ENCODE data around the gene LSM3. TPM values are rescaled to one million over a fixed set of nuclear protein-coding genes. Genes with fewer than 3 reads are reported as not detected.

The LSM3 gene
- total and polyA plus RNA-seq, 2 experiments from 2014 or later = 5.9 to 32.2 TPM

GRCh38 chr3:14238356-14238755 is 59.7 kb downstream of the LSM3 start:
- Histone ChIP-seq H3K36me3 (no peaks in the 10 kb centered on the region), H3K9me3 (ENCODE audit: low read depth) (no peaks in the 10 kb centered on the region), H3K4me1 (ENCODE audit: low read depth) (peaks cover 14% of the 10 kb centered on the region), H3K27me3 (peaks cover 26% of the 10 kb centered on the region), H3K27ac (no peak overlapping the region), H3K4me3 (no peak overlapping the region)
- no peak for DNase-seq (ENCODE audit: low read depth in 1 of 2, low spot score in 1 of 2)
- TF ChIP-seq, protein P1, sequence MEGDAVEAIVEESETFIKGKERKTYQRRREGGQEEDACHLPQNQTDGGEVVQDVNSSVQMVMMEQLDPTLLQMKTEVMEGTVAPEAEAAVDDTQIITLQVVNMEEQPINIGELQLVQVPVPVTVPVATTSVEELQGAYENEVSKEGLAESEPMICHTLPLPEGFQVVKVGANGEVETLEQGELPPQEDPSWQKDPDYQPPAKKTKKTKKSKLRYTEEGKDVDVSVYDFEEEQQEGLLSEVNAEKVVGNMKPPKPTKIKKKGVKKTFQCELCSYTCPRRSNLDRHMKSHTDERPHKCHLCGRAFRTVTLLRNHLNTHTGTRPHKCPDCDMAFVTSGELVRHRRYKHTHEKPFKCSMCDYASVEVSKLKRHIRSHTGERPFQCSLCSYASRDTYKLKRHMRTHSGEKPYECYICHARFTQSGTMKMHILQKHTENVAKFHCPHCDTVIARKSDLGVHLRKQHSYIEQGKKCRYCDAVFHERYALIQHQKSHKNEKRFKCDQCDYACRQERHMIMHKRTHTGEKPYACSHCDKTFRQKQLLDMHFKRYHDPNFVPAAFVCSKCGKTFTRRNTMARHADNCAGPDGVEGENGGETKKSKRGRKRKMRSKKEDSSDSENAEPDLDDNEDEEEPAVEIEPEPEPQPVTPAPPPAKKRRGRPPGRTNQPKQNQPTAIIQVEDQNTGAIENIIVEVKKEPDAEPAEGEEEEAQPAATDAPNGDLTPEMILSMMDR (IDR thresholded peaks at IDR 0.05; ENCODE audit: low read depth, low read length) = no peak

- Histone ChIP-seq H3K27ac (no peak overlapping the region), H3K9me3 (ENCODE audit: low read depth) (no peaks in the 10 kb centered on the region), H3K27me3 (peaks cover 29% of the 10 kb centered on the region), H3K36me3 (no peaks in the 10 kb centered on the region), H3K4me1 (ENCODE audit: low read depth) (peaks cover 14% of the 10 kb centered on the region), H3K4me3 (no peak overlapping the region)
- TF ChIP-seq, protein P1 (IDR thresholded peaks at IDR 0.05; ENCODE audit: low read depth, low read length) = no peak
- no peak for DNase-seq (ENCODE audit: low read depth in 1 of 2, low spot score in 1 of 2)
Observed at GRCh38 chr3:14238930-14239329, 60.3 kb downstream of the LSM3 start.

DNA sequence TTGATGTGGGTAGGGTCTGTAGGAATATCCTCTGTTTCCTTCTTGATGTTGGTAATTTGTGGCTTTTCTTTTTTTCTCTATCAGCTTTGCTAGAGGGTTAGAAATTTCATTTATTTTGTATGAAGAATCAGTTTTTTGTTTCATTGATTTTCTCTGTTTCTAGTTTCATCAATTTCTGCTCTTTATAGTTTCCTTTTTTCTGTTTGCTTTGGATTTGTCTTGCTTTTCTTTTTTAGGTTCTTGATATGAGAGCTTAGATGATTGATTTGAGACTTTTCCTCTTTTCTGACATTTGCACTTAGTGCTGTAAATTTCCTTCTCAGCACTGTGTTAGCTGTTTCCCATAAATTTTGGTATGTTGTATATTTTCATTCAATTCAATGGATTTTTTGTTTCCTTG is 61.3 kb downstream of the LSM3 start:
- TF ChIP-seq, protein P1 (IDR thresholded peaks at IDR 0.05; ENCODE audit: low read depth, low read length) = no peak
- no peaks in the 10 kb centered on the region for H3K36me3 ChIP-seq
- no peak overlapping the region for H3K4me3 ChIP-seq
- peaks cover 38% of the 10 kb centered on the region for H3K27me3 ChIP-seq
- no peak overlapping the region for H3K27ac ChIP-seq
- no peaks in the 10 kb centered on the region for H3K9me3 ChIP-seq (ENCODE audit: low read depth)
- no peak for DNase-seq (ENCODE audit: low read depth in 1 of 2, low spot score in 1 of 2)
- peaks cover 9% of the 10 kb centered on the region for H3K4me1 ChIP-seq (ENCODE audit: low read depth)

DNA sequence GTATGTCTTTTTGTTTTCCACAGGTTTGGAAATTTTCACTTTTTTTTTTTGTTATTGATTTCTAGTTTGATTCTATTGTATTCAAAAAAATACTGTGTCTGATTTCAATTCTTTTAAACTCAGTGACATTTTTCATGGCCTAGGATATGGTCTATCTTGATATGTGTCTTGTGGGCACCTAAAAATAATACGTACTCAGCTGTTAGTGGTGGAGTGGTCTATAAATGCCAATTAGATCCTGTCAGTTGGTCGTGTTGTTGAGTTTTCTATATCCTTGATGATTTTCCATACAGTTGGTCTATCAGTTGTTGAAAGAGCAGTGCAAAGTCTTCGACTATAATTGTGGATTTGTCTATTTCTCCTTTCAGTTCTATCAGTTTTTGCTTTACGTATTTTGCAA is 61.7 kb downstream of the LSM3 start:
- Histone ChIP-seq H3K36me3 (no peaks in the 10 kb centered on the region), H3K4me3 (no peak overlapping the region), H3K27ac (no peak overlapping the region), H3K4me1 (ENCODE audit: low read depth) (peaks cover 8% of the 10 kb centered on the region), H3K9me3 (ENCODE audit: low read depth) (no peaks in the 10 kb centered on the region), H3K27me3 (peaks cover 40% of the 10 kb centered on the region)
- no peak for DNase-seq (ENCODE audit: low read depth in 1 of 2, low spot score in 1 of 2)
- TF ChIP-seq, protein P1 (IDR thresholded peaks at IDR 0.05; ENCODE audit: low read depth, low read length) = no peak

- Histone ChIP-seq H3K4me3 (no peak overlapping the region), H3K4me1 (ENCODE audit: low read depth) (no peaks in the 10 kb centered on the region), H3K27me3 (peaks cover 40% of the 10 kb centered on the region), H3K27ac (no peak overlapping the region), H3K9me3 (ENCODE audit: low read depth) (no peaks in the 10 kb centered on the region), H3K36me3 (no peaks in the 10 kb centered on the region)
- DNase-seq (ENCODE audit: low read depth in 1 of 2, low spot score in 1 of 2) = no peak
- TF ChIP-seq, protein P1 (IDR thresholded peaks at IDR 0.05; ENCODE audit: low read depth, low read length) = no peak
Observed at GRCh38 chr3:14241716-14242115, 63.1 kb downstream of the LSM3 start.

Data from cardiac muscle cell (in vitro differentiated cells and primary cell).